Islet precursor cell (in vitro differentiated cells): ENCODE data around the gene DNAL4.

Experiments used
- DNase-seq: peaks from one replicate; pipeline ENCODE4 v3.0.0-alpha.2; 2018

DNAL4 gene

DNA sequence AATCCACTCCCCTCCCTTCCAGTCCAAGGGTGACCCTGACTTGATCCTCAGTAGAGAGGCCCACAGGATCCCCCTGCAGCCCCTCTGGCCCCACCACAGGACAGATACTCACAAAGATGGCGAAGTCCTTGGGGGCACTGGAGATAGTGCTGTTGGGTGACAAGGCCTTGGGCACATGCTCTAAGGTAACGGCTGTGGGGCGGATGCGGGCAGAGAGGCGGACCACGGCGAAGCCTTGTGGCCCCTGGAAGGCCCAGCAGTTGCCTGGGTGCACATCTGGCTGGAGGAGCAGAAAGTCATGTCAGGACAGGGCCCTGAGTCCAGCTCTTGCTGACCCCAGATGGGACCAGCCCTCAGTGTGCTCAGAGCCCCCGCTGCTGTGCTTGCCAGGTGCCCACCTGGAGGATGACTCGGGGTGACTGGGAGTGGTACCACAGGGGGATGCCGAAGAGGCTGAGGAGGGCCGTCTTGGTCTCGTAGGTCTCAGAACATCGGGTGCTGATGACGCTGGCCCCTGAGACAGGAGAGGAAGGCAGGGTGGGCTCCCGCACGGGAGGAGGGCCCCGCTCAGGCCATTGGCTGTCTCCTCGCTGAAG is 55.4 kb downstream of the DNAL4 start:
- no peak for DNase-seq

DNA sequence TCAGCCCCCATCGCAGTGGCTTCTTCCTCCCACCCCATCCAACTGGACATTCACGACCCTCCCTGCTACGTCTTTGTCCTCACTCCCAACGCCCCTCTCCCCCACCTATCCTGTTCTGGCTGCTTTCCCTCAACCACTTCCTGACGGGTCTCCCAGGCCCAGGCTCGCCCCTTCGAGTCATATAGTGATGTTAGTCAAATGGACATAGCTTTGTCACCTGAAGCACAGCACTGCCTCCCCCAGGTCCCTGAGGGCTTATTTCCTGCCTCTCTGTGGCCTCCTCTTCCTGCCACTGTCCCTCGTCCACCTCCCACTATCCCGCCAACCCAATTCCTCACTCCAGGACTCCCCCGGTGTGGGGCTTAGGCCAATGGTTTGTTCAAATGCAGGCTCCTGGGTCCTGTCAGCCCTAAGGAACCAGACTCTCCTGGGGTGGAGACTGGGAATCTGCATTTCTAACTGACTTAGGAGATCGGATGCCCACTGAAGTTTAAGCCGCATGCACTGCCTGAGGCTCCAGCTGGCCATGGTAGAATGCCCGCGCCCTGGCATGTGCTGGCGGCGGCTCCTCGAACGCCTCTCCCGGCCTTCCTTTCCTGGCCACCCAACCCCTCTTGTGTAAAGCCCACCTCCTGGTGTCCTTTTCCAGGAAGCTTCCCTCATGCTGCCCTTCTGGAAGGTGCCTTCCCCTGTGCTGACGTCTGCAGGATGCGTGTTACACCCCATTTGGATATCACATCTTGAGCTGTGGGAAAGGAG is 56.5 kb downstream of the DNAL4 start:
- peak; percentile 72 for DNase-seq

DNA sequence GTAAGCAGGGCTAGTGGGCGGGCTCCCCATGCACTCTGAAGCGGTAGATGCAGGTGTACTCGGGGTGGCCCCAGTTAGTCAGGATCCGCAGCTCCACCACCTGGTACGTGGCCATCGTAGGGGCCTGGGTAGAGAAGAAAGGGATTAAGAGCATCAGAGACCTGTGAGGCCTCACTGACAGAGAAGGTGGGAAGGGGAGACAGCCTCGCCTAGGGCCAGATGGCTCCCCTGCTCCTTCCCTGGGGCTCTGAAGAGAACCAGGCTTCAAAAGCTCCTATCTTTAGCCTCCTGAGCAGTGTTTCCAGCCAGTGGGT is 57.7 kb downstream of the DNAL4 start:
- DNase-seq, result no peak

DNA sequence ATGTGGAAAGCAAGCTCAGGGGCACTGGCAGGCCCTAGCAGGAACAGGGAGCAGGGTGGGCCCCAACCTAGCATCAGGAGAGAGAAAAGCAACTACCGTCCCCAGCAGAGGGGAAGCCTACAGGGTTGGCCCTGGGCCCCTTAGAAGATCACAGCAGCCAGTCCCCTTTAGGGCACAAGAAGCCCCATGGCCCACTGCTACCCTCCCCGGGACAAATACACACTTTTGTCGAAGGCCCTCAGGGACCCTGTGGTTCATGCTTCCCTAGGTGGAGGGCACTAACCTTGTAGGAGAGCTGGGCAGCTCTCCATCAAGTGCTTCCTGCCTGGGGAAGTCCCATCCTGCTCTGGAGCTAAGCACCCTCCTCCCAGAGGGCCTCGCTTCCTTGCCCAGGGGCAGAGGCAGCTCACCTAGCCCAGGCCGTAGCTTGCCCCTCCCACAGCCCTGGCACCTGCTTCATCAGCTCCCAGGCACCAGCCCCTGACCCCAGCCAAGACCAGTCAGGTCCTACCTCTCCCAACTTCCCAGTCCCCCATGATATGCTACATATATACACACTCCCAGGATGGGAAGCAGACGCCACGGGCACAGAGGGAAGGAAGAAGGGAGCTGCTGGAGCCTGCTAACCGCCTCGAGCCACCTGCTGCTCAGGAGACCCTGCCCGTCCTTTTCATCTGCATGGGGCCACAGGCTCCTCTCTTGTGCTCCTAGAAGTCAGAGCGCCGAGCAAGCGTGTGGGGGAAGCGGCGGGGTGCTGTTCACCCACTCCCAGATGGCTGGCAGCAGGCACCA is 58.3 kb downstream of the DNAL4 start:
- no peak for DNase-seq

DNA sequence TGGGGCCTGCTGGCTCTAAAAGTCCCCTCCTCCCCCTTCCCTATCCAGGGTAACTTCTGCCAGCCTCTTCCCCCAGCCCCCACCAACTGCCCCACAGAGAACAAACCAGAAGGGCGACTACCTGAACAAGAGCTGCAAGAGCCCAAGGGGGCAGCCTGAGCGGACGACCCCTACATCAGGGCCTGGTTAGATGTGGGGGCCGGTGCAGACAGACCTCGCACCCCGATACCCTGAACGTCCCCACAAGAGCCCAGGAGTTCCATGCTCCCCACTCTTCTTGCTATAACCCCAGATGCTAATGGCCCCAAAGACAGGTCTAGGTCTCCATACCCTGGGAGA is 58.8 kb downstream of the DNAL4 start:
- DNase-seq, result no peak

DNA sequence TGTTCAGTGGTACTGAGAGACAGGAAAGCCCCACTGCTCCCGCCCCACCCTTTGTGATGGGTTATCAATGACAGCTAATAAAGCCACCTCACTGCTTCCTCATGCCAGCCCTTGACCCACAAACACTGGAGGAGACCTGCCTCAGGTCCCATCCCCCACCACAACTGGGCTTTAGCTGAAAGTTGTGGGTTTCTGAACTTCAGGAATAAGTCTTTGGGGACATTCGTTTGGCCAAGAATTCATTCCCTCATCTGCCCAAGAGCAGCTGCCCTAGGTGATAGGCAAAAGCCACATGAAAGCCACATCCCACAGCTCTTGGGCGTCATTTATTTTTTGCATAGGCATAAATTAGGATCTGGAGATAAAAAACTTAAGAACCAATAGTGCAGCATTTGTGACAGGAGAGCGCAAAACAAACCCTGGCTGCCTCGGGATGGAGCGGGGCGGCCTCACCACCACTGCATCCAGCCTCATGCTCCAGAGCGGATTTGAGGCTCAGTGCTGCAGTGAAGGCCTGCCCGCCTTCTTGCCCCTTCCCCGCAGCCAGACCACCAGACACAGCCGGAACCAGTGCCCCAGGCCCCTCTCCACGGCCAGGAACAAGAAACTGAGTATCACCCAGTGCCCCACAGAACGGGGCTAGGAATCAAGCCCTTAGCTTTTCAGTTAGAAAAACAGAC is 59.4 kb downstream of the DNAL4 start:
- no peak for DNase-seq

DNA sequence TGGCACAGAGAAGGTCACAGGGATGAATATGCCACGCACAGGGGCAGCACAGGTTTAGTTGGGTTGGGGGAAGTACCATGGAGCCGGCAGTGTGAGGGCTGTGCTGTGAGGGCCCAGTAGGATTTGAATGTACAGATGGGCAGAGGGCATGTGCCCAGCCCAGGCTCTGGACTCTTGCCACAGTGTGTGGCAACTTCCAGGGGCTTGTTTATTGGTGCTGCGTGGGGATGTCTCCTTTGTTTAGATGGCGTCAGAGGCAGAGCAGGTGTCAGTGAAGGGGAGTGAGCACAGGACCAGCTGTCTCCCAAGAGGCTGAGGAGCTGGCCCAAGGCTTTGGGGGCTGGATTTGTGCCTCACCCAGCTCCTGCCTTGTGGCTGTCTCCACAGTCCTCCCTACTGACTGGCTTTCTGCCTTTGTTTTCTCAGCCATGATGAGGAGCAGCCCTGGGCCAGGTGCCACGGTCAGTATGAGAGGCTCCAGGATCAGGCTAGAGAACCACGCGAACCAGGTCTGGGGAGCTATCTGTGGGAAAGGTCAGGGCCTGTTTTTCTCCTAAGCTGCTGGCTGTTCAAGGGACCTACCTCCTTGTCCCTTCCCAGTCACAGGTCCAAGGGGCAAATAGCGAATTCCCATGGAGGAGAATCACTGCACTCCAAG is 60.1 kb downstream of the DNAL4 start:
- no peak for DNase-seq

DNA sequence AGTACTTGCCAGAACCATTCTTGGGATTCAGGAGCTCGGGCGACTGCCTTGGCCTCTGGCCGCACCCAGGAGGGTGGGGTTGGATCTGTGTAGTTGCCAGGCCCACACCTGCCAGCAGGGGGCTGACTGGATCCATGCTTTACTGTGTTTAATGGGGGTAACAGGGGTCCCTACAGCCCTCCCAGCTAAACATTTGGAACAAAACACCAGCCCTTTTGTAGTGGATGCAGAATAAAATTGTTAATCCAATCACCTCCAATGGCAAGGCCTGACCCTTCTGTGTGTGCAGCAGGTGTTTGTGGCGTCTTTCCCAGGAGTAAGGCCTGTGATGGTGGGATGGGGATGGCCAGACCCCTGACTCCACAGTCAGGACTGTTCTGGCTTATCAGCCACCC is 60.6 kb downstream of the DNAL4 start:
- DNase-seq, result no peak

DNA sequence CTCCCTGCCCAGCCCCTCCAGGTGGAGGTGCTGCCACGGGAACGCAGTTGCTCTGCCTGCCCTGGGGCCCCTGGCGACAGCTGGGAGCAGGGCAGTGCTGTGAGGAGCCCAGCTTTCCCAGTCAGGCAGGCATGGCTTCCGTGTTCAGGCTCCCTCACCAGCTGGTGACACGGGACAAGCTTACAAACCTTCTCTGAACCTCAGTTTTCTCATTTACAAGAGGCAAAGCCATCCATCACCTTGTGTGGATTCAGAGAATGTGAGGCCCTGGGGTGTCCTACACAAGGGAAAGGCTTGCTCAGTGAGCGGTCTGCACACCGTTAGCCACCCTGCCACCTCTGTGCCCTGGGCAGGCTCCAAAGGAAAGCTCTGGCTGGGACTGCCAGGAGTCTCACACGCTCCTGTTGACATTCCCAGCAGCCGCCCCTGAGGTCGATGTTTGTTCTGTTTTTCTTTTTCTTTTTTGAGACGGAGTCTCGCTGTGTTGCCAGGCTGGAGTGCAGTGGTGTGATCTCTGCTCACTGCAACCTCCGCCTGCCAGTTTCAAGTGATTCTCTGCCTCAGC is 61.6 kb downstream of the DNAL4 start:
- DNase-seq, result no peak

DNA sequence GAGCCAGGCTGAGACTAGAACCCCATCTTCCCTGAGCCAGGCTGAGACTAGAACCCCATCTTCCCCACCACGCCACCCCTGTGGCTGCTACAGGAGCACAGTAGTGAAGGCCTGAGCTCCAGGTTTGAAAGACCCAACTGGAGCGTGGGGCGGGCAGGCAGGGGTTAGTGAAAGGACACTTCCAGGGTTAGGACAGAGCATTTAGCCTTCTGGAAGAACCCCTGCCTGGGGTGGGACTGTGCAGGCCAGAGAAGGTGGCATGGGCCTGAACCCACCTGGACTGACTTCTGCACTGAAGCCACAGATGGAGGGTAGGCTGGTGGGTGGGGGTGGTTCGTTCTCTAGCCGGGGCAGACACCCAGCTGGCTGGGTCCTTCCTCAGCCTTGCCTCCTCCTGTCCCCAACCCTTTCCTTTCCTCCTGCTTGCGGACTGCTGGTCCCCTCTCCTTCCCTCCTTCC is 62.2 kb downstream of the DNAL4 start:
- DNase-seq, result no peak

DNA sequence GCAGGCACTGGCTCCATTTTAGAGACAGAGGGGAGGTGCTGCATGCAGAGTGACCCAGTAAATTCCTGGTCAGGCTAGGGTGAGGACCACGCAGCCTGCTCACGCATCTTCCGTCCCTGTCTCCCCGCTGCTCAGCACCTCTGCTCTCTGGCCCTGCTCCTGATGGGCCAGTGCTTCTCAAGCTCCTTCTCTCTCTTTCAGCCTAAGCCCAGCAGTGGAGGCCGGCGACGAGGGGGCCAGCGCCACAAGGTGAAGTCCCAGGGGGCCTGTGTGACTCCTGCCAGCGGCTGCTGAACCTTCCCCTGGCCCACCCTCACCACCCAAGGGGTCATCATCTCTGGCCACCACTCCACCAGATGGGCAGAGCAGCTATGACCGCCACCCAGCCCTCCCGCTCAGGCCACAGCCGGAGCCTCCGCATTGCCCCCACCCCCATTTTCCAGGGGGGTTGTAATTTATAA is 63.5 kb downstream of the DNAL4 start:
- DNase-seq, result no peak

DNA sequence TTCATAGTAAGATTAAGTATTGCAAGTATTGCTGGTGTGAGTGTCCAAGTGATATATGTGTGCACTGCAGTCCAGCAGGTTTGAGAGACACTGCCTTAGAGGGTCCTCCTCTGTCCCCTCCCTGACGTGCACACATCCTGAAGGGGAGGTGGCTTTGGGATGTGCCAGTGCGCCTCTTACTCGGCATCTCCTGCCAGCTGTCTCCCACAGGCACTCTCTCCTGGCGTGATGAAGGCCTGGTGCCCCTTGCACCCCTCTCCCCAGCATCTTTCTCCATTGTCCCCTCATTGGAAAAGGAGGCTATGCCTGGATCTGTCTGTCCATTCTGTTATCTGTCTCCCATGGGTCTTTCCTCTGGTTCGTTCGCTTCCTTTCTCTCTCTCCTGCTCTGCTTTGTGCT is 64.0 kb downstream of the DNAL4 start:
- DNase-seq, result no peak

DNA sequence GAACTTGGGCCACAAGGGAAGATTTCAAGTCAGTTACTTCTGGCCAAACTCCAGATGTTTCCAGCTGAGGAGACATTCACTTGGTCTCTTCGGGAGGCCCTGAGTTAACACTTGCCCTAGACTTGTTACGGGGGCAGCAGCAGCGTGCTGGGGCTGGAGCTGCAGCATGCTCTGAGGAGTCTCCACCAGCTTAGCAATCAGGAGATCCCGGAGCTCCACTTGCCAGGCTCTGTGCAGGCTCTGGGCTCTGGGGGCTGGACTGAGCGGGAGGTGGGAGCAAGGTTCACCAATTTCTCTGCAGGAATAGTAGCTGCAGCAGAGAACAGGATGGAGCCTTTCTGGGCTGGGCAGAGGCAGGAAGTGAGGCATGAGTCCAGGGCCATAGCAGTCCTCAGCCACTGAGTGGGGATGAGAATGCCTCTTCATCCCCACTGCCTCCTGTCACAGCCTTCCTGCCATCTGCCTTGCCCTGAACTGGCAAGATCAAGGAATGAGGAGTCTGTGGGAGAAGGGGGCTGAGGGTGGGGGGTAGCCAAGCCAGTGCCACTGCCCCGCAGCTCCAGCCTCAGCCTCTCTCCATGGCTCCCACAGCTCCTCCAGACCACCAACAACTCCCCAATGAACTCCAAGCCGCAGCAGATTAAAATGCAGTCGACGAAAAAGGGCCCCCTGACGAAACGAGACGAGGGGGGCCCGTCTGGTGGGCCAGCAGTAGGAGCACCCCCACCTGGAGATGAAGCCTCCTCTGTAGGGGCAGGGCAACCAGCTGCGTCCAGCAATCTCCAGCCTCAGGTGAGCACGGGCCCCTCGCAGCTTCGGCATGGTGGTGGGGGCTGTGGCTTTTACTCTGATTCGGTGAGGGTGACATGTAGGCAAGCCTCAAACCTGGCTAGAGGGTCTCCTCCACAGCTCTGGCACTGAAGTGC is 64.8 kb downstream of the DNAL4 start:
- no peak for DNase-seq
